ENCODE results near the gene HDAC4.

Gene HDAC4

DNA sequence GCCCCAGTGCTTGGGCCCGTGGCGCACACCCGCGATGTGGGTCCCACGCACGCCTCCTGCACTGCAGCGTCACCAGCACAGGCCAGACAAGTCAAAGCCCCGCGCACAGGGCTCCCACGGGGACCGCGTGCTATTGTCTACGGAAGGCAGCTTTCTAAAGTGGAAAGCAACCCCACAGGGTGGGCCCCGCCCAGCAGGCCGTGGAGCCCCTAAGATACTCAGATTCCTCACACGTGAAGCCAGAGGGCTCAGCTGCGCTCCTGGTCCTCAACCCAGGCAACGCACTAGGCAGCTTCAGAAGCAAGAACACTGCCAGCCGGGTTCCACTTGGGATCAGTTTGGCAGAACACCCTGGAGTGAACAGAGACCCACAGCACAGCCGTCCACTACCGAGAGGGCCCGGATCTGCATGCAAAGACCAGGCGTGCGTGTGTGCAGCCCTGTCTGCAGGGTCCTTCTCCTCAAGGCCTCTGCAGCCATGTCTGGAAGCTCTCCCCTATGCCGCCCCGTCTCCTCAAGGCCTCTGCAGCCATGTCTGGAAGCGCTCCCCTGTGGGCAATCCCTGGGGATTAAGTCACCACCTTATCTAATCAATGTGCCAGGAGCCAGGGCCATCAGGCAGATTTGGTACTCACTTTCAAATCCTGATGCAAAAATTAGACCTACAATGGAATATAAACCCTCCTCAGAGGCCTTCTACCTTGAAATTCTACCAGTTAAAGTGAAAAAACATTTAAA, 231.3 kb downstream of the HDAC4 start:
- no peak for DNase-seq (ENCODE audit: low read depth)
- TF ChIP-seq, protein P1, sequence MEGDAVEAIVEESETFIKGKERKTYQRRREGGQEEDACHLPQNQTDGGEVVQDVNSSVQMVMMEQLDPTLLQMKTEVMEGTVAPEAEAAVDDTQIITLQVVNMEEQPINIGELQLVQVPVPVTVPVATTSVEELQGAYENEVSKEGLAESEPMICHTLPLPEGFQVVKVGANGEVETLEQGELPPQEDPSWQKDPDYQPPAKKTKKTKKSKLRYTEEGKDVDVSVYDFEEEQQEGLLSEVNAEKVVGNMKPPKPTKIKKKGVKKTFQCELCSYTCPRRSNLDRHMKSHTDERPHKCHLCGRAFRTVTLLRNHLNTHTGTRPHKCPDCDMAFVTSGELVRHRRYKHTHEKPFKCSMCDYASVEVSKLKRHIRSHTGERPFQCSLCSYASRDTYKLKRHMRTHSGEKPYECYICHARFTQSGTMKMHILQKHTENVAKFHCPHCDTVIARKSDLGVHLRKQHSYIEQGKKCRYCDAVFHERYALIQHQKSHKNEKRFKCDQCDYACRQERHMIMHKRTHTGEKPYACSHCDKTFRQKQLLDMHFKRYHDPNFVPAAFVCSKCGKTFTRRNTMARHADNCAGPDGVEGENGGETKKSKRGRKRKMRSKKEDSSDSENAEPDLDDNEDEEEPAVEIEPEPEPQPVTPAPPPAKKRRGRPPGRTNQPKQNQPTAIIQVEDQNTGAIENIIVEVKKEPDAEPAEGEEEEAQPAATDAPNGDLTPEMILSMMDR (IDR thresholded peaks at IDR 0.05; ENCODE audit: control insufficient read depth, insufficient read depth, low read depth, low read length, missing control alignments): no peak
- no peak overlapping the region for H3K4me3 ChIP-seq (ENCODE audit: control insufficient read depth, low read depth, low read length)

DNA sequence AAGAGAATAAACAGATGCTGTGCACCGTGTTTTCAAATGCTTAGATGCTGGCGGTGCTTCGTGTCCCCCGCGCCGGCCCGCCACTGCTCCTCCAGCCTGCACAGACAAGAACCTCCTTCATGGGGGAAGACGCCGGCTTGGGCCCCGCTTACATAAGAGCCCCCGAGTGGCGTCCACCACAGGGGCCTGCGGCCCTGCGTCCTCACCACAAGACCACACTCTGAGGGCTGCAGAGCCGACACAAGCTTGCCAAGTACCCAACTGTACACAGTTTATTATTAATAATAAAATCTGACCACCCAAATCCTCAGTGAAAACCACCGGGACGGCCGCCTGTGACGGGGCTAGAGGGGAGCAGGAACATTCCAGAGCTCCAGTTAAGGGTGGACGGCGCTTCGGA, 232.2 kb downstream of the HDAC4 start:
- TF ChIP-seq, protein P1 (IDR thresholded peaks at IDR 0.05; ENCODE audit: control insufficient read depth, insufficient read depth, low read depth, low read length, missing control alignments): no peak
- no peak overlapping the region for H3K4me3 ChIP-seq (ENCODE audit: control insufficient read depth, low read depth, low read length)
- DNase-seq (ENCODE audit: low read depth): no peak

DNA sequence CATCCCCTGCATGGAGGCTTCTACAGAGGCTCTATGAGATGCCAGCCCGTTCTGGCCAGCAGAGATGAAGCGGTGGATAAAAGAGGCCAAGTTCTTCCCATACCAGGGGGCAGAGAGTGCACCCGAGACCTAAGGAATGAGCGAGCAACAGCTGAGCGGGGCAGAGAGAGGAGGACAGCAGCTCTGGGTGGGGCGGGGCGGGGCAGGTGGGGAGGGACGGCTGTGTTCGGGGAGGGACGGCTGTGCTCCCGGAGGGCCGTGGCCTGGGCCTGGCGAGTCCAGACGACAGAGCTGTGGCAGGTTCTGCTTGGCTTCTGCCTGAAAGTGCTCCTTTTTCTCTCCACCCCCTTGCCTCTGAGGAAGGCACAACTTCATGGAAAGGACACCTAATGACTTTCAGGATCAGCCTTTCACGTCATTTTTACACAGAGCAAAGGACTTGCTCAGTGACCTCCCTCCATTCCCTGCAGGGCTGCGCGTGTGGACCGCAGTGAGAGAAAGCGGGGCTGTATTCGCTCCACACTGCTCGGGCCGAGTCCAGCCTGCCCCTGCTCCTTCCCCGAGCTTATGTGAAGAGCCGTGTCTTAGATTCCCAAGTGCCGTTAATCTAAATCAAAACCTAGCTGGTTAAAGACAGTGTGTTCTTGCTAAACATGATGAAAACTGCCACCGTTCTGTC, 232.9 kb downstream of the HDAC4 start:
- no peak for DNase-seq (ENCODE audit: low read depth)
- no peak overlapping the region for H3K4me3 ChIP-seq (ENCODE audit: control insufficient read depth, low read depth, low read length)
- TF ChIP-seq, protein P1 (IDR thresholded peaks at IDR 0.05; ENCODE audit: control insufficient read depth, insufficient read depth, low read depth, low read length, missing control alignments): no peak

DNA sequence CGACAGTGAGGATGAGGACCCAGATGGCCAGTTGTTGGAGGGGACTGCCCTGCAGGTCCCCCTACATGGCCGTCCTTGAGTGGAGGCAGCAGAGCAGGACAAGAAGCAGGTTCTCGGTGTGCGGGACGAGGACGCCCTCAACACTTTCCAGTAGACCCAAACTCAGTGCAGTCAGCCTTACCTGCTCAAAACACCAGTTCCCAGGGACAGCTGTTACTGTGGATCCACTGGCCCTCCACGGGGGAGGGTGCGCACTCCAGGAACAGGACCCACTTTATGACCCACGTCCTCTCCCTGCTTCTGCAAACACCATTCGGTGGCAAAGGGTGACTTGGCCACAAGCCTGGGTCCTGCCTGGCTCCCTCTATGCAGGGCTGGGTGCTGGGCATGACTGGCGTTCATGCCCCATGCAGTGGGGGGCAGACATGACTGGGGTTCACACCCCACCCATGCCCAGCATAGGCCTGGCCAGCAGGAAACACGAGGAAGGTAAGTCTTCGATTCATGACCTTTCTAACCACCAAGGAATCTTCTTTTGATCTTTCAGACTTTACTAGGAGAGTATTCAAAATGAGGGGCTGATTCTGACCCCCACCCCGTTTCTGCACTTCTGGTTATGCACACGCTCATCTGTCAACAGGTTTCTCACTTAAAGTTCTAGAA, 233.7 kb downstream of the HDAC4 start:
- TF ChIP-seq, protein P1 (IDR thresholded peaks at IDR 0.05; ENCODE audit: control insufficient read depth, insufficient read depth, low read depth, low read length, missing control alignments): no peak

DNA sequence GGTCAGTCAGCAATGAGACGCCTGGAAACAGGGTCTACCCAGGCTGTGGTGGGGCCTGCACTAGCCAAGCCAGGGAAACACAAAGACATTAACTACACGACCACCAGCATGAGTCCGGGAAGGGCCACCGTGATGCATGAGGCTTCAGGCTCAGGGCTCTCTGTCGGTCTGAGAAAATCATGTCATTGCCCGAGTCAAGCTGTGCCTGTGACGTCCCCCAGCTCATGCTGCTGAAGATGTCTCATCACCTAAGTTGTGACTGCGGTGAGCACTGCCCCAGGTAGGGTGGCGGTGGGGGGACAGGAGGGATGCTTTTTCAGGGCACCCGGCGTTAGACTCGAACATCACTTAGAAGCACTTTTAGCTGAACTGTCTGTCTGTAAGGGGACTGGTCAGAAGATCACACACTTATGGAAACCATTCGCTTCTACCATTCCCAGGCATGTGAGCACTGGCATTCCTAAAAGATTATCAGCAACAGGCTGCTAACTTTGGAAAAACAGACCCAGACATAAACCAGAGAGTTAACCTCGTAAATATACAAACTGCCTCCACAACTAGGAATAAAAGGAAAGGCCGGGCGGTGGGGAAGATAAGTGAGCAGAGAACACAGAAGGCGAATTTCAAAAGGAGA, 234.5 kb downstream of the HDAC4 start:
- no peak for DNase-seq (ENCODE audit: low read depth)
- TF ChIP-seq, protein P1 (IDR thresholded peaks at IDR 0.05; ENCODE audit: control insufficient read depth, insufficient read depth, low read depth, low read length, missing control alignments): no peak

More for the DNA sequence above, 233.7 kb downstream of the HDAC4 start:
- no peak for DNase-seq (ENCODE audit: low read depth)
- no peak overlapping the region for H3K4me3 ChIP-seq (ENCODE audit: control insufficient read depth, low read depth, low read length)

GRCh38 chr2:239165206-239165831, 235.5 kb downstream of the HDAC4 start:
- H3K4me3 ChIP-seq (ENCODE audit: control insufficient read depth, low read depth, low read length): no peak overlapping the region
- TF ChIP-seq, protein P1 (IDR thresholded peaks at IDR 0.05; ENCODE audit: control insufficient read depth, insufficient read depth, low read depth, low read length, missing control alignments): no peak
- DNase-seq (ENCODE audit: low read depth): no peak

More for the DNA sequence above, 234.5 kb downstream of the HDAC4 start:
- H3K4me3 ChIP-seq (ENCODE audit: control insufficient read depth, low read depth, low read length): no peak overlapping the region

Data from AG09309 (cell line).